GM12873 (cell line): ENCODE results near the gene MPND.

ENCODE experiments used
- TF ChIP-seq, protein P1 (sequence below): IDR thresholded peaks from 2 replicates; pipeline ENCODE4 v1.5.1; 2012; ENCODE audit warnings: low read depth, mild to moderate bottlenecking, moderate library complexity, low read length, control low read depth; ENCODE audit not compliant: insufficient read depth; ENCODE audit errors: missing control alignments

MPND gene

GRCh38 chr19:4389511-4390016 is 46.2 kb downstream of the MPND start:
- TF ChIP-seq, protein P1, sequence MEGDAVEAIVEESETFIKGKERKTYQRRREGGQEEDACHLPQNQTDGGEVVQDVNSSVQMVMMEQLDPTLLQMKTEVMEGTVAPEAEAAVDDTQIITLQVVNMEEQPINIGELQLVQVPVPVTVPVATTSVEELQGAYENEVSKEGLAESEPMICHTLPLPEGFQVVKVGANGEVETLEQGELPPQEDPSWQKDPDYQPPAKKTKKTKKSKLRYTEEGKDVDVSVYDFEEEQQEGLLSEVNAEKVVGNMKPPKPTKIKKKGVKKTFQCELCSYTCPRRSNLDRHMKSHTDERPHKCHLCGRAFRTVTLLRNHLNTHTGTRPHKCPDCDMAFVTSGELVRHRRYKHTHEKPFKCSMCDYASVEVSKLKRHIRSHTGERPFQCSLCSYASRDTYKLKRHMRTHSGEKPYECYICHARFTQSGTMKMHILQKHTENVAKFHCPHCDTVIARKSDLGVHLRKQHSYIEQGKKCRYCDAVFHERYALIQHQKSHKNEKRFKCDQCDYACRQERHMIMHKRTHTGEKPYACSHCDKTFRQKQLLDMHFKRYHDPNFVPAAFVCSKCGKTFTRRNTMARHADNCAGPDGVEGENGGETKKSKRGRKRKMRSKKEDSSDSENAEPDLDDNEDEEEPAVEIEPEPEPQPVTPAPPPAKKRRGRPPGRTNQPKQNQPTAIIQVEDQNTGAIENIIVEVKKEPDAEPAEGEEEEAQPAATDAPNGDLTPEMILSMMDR, result no peak

DNA sequence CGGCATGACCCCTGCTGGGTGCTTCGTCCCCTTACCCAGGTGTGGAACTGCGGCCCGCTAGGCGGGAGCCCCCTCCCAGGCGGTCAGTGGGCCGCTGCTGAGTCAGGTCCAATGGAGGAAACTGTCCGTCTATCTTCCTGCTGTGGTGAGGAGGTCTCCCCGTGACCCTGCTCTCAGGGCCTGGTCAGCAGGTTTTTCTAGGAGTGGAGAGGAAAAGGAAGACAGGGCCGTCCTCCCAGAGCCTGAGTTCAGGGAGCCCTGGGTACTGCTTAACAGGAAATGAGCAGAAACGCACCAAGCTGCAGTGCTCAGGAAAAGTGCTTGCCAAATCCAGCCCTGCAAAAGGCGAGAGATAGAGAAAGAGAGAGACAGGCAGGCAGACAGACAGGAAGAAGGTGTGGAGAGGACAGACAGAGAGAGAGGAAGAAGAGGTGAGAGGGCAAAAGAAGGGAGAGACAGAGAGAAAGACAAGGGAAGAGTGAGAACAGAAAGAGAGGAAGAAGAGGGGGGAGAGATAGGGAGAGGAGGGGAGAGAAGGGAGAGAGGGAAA is 46.7 kb downstream of the MPND start:
- TF ChIP-seq, protein P1, result no peak

GRCh38 chr19:4390567-4391305 is 47.4 kb downstream of the MPND start:
- TF ChIP-seq, protein P1, result no peak

DNA sequence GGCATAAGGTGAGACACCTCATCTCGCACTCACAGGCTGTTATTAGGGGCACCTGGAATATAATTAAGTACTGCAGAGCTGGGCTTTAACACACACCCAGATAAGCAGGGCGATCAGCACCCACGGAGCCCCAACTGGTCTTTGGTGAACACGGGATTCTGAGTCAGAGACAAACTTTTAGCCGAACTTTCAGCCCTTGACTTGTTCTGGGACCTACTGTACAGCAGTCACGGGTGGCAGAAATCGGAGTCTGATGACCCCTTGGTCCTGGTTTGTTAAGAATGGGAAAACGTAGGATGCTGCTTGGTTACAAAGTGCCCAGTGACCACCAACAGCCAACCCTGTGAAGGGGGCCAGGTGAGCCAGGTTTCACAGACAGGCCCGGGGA is 47.9 kb downstream of the MPND start:
- TF ChIP-seq, protein P1, result no peak

GRCh38 chr19:4391701-4392483 is 48.5 kb downstream of the MPND start:
- TF ChIP-seq, protein P1, result no peak

- TF ChIP-seq, protein P1, result no peak
These were observed 50.7 kb downstream of the MPND start for GRCh38 chr19:4393947-4394590.
